Ureter (tissue), 1 donor: ENCODE data around the gene GAS7. TPM values are rescaled to one million over a fixed set of nuclear protein-coding genes. Genes with fewer than 3 reads are reported as not detected.

Source experiments
- DNase-seq: peaks from one replicate; pipeline ENCODE4 v3.0.0-alpha.2; 2020; ENCODE audit warnings: low spot score
- total RNA-seq: library from RNA; stranded (reverse); gene quantifications from one replicate; pipeline ENCODE4 v1.2.4, GENCODE V29; 2023
- donor health status: DM: yes; HTN: yes; CAD: no.

Gene GAS7
- total RNA-seq, 1 donor from 2014 or later = 31.2 TPM

DNA sequence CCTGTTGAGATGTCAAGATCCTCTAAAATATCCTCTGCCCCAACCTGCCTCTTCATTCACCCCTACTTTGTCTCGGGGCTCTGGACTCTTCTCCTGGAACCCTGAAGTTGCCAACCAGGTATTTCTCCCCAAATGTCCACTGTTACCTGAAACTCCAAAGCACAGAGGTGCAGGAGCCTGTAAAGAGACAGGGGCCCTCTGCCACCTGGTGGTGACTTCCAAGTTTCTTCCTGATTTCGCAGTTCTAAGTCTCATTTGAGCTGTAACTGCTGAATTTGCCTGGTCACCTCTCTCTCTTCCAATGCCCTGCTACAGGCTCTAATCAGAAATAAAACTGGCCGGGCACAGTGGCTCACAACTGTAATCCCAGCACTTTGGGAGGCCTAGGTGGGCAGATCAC lies 216.2 kb downstream of the GAS7 start:
- no peak for DNase-seq

DNA sequence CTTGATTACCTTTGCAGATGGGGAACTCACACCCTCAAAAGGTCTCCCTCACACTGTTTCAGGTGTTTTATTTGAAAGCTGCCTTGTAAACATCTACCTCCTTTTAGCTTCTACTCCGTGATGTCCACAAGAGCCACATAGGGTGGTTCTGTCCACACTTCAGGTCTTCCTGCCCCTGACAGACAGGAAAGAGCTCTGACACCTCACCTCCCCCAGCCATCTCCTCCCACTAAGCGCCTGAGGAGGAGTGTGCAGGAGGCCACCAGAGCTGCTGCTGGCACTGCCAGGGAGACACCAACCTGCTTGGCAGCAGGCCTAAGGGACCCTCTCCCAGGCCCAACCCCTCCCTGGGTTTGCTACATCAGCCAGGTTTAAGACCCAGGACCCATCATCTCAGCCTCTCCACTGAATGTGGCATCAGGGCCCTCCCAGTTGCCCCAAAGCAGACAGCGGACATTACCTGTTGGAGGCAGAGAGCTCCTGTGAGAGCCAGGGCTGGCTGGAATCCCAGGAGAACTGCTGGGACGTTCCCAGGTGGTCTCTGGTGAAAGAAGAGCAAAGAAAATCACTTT lies 217.0 kb downstream of the GAS7 start:
- DNase-seq = no peak

- no peak for DNase-seq
Measured at GRCh38 chr17:9979463-9979995, 218.9 kb downstream of the GAS7 start.

DNA sequence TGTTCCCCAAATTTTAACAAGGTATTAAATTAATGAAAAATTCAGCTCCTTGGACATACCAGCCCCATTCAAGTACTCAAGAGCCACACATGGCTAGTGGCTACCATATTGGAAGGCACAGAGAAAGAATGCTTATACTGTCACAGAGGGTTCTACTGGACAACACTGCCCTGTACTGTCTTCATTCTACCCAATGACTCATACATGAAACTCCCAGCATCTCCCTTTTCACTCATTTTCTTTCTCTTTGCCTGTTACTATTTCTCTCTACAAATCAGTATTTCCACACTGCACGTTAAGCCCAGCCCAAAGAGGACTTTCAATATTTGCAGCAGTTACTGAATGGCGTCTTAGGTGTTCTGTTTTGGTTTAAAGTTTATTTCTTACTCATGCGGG lies 221.2 kb downstream of the GAS7 start:
- DNase-seq = no peak

- DNase-seq = no peak
Measured at GRCh38 chr17:9976283-9977179, 221.9 kb downstream of the GAS7 start.

DNA sequence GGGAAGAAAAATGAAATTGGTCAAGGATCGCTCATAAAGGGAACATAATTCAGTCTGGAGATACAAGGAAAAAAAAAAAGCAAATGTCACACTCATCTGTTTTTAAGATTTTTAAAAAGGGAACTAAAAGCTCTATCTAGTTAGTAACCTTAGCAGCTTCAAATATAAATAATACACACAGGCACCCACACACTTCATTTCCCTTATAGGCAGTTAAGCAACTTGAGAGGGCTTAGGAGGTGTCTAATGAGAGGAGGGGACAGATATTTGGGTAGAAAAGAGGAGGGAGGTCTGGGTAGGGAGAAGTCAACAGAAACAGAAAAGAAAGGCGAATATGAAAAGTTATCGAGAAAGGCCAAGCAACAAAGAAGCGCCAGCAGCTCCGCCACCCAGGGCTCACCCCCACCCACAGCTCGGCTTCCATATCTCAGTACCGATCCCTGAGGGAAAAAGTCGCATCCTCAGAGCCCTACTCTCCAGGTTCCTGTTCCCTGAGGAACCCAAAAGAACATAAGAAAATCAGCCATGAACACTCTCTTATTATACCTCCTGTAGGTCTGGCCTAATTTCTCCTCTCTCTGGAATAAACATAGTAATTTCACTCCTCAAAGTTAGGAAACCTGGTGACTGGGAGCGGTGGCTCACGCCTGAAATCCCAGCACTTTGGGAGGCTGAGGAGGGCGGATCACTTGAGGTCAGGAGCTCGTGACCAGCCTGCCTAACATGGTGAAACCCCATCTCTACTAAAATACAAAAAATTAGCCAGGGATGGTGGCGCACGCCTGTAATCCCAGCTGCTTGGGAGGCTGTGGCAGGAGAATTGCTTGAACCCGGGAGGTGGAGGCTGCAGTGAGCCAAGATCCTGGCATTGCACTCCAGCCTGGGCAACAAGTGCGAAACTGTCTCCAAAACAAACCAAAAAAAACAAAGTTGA lies 223.7 kb downstream of the GAS7 start:
- DNase-seq = no peak

DNA sequence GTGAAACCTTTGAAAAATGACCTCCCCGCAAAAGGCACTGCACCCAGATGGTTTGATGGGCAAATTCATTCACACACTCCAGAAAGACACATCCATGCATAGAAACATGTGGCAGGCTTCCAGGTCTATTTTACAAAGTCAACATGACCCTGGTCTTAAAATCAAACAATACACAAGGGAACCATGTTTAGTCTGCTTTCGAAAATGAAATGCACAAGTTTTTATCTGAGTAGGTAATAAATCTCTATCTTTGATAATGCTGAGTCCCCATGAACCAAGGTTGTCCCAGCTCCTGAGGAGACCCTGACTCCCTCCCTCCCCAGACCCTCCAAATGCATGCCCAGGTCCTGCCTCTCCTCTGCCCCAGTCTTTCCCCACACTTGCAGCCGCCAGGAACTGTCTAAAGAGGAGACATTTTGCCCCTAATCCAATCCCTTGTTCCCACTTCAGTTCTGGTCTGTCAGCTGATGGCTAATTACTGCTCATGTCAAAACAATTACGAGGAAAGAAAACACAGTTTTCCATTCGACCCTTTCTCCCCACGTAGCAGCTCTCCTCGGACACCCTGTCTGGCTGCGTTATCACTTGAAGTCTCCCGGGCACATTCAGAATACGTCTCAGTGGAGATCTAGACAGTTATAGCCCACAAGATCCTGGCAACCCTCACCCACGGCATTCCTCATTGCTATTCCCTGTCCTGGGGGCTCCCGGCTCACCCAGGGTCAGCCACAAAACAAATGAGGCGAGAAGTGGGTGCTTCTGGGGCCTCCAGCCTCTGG lies 224.5 kb downstream of the GAS7 start:
- DNase-seq = no peak

- peak; percentile 81 for DNase-seq
Measured at GRCh38 chr17:9971991-9972390, 226.4 kb downstream of the GAS7 start.

DNA sequence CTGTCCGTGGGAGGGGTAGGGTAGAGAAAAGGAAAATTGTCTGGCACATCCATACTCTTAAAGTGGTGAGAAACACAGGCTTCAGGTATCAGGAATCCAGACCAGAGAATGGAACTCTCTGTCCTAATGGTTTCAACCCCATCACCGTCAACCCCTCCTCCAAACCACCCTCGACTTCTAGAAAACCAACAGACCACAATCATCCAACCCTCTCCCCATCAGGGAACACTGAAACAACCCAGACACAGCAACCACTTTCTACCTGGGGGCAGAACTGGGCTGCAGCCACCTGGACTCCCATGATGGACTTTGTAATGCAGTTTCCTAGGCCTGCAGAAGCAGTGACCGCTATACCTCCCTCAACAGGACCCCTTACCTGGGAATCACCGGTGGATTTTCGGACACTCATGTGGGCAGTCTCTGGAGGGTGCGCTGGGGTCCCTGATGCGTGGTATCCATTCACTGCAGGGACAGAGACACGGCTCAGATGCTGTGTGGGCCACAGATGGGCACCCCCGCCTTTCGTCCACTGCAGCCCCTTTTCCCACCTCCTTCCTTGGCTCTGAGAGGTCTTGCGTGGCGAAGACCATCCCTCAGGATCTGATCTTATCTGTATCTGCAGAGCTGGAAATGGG lies 229.0 kb downstream of the GAS7 start:
- no peak for DNase-seq

DNA sequence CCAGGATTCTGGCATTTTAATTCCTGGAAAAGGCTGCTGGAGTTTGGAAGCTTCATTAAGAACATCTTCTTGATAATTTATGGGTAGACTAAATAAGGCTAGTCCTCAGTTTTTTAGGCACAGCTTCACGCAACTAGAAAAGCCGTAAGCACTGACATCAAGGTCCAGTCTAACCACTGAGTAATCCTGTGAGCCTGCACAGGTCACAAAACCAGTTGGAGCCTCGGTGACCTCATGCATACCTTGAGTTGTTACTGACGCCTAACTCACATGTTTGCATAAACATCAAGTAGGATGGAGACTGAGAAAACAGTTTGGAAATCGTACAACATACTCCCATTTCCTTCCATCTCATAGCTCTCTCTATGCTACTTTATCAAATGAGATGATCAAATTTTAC lies 229.5 kb downstream of the GAS7 start:
- DNase-seq = no peak

DNA sequence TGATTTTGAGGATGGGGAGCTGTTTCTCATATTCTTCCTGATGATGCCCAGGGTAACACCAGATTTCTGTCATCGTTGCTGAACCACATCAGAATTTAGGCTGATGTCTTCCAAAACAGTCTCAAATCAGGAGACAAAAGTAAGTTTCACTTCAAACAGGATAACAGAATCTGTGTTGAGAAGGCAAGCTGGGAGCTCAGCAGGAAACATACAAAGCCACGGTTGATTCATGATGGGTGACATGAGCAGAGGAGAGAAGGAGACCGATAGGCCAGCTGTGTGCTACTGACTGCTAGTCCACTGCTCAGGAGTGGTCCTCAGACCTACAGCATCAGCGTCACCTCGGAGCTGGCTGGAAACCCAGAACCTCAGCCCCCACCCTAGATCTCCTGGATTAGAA lies 230.4 kb downstream of the GAS7 start:
- no peak for DNase-seq

DNA sequence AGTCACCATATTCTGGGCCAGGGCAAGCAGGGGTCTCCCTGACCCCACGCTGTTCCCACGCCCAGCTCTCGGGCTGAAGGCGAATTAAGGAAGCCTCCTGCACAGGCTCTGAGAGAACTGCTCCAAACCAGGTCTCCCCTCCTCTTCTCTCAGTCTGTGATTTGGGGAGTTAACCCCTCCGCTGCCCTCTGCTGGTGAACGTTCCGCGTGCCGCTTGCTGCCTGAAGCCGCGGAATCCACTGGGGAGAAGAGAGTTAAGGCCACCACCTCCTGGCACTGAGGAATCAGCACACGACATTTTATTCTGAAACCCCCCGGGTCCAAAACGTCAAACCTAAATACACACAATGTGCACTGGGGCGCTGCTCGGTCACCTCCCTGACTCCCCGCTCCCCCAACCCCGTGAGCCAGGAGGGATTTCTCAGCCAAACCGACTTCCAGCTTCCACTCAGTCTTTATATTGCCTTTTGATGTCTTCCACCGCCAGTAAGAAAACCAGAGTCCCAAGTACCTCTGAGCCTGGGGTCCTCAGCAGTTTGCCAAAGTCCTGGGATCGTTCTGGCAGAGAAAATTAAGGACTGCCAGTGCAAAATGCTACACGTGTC lies 238.9 kb downstream of the GAS7 start:
- no peak for DNase-seq

DNA sequence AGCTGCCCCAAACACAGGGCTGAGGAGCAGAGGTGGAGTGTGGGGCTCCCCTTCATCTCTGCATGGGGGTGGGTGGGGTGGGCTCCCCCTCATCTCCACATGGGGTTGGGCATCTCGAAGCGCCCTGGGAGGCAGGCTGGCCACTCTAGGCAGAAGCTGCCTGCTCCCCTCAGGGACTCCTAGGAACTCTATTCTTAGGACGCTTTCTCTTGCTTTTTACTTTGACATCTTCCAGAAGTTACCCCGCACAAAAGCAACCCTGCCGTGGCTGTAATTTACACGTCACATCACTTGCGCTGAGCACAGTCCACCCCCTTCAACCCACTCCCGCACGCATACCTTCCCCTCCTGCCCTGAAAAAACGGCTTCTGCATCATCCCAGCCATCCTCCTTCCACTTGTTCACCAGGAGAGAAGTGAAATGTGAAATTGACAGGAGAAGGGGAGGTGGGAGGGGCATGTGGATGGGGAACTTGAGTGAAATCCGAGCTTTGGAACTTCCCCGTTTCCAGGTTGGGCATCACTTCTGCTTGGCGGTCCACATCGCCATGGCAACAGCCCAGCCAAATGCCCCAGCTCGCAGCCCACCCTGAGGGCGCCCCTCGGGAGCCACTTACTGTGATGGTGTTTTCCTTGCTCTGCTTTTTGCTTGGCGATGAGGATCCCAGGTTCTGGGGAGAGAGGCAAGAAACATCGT lies 239.7 kb downstream of the GAS7 start:
- DNase-seq = no peak

- no peak for DNase-seq
Measured at GRCh38 chr17:9957244-9957643, 241.2 kb downstream of the GAS7 start.

DNA sequence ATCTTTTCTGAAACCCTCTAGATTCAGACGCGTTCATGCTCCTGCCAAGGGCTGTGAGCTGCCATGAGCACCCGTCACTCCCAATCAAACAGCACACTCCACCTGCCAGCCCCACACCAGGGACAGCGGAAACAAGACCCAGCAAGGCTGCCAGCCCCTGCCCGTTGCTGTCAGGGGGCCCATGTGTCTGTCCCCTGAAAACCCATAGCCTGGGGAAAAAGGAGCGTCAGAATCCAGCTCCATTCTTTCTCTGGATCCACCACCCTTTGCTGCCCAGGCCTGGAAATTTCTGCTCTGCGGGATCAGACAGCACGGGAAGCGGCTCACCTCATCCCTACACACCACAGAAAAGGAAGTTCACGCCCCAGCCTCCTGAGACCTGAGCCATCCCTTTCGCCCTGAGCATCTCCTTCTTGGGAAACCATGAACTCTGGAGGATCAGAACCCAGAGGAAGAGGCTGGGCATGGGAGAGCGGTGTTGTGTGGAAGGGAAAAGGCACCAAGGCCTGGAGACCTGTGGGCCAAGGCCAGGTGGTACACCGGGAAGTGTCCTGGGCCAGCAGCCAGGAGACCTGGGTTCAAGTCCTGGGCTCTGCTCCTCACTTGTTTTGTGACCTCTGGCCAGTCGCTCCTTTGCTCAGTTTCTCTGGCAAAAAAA lies 241.8 kb downstream of the GAS7 start:
- DNase-seq = no peak

DNA sequence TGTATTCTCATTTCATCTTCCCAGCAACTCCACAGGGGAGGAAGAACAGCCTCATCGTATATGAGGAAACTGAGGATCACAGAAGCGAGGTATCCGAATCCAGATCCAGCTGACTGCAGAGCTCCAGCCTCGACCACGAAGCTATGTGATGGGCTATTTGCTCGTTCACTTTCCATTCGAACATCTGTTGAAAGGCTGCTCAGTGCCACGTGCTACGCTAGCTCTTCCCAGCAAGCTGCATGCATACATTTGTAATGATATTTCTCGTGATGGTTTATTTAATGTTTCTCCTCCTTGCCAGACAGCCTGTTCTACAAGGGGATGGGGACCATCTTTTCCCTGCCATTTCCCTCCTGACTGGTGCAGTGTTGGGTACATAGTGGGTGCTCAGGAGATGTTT lies 244.9 kb downstream of the GAS7 start:
- DNase-seq = no peak

DNA sequence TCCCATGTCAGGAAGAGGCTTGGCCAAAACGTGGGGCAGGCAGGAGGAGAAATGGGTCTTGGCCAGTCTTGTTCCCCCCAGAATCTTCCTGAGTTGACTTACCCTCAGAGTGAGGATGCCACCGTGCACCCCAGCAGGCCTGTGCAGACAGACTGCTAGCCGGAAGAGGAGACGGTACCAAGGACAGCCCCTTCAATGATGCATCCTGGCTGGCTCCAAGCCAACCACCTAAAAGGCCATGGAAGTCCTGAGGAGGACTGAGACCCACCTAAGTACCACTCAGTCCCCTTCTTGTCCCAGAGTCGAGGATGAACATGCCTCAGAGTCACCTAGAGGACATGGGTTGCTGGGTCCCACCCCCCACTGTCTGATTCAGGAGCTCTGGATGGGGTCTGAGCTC lies 246.6 kb downstream of the GAS7 start:
- DNase-seq = no peak

GRCh38 chr17:9948928-9949327 lies 249.5 kb downstream of the GAS7 start:
- DNase-seq = no peak

DNA sequence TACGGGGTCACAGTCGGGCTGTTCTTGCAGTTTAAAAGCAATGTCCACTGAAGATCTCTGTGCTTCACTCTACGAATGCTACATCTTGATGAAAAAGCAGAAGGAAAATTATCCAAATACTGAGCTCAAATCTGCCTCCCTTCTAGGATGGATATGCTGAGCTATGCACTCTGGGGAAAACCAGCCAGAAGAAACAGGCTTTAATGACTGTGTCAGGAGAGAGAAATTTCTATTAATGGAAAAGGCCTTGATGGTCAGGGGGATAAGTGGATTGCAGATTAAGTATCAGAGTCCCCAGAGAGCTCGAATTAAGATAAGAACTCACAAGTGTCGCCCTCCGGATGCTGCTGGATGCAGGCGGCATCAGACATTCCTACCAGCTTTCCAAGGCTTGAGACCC lies 253.7 kb downstream of the GAS7 start:
- DNase-seq = no peak
